Adrenal gland (tissue), 12 donors: Measurements from ENCODE around the gene DRC7. TPM values are rescaled to one million over a fixed set of nuclear protein-coding genes. Genes with fewer than 3 reads are reported as not detected.
A peak's percentile ranks its signal among the peaks of the same experiment; 100 is the strongest.

Experiments used
- DNase-seq, 7 donors: peaks; one replicate each; pipeline ENCODE4 v3.0.0-alpha.2; 2019 to 2020
- H3K27ac ChIP-seq, 5 donors: fragments of 200-600 bp; sonication (generic) in 4 of 5; 1 replicate in 3 of 5; 2 replicates in 2 of 5; pipeline versions ENCODE4 v1.5.1 to v1.8.0; 2016 to 2020; ENCODE audit warnings: mild to moderate bottlenecking in 1 of 5
- H3K27me3 ChIP-seq: fragments of 200-600 bp; 2 replicates; pipeline ENCODE4 v1.8.0; 2021
- H3K36me3 ChIP-seq, 2 donors: fragments of 200-600 bp; replicated peaks in 1 of 2; 1 replicate in 1 of 2; 2 replicates in 1 of 2; pipeline versions ENCODE4 v1.5.1 to v1.8.0; 2018 to 2022
- H3K4me1 ChIP-seq, 2 donors: fragments of 200-600 bp; replicated peaks in 1 of 2; 1 replicate in 1 of 2; 2 replicates in 1 of 2; pipeline versions ENCODE4 v1.5.1 to v1.8.0; 2018 to 2021
- H3K4me3 ChIP-seq, 4 donors: fragments of 200-600 bp; sonication (generic) in 3 of 4; one replicate each; pipeline ENCODE4 v1.5.1; 2016 to 2018
- H3K9me3 ChIP-seq, 3 donors: fragments of 200-600 bp; sonication (generic) in 1 of 3; replicated peaks in 1 of 3; 1 replicate in 2 of 3; 2 replicates in 1 of 3; pipeline versions ENCODE4 v1.5.1 to v1.8.0; 2016 to 2021
- POLR2A ChIP-seq, 2 donors: fragments of 450-650 bp; IDR thresholded peaks; one replicate each; pipeline ENCODE4 v1.6.1; 2017; ENCODE audit warnings: antibody characterized with exemption in 2 of 2, mild to moderate bottlenecking in 2 of 2, moderate library complexity in 1 of 2
- WGBS, 4 donors: extraction: QIAGEN DNeasy Blood & Tissue Kit in 2 of 4; methylation state at CpG; one replicate each; pipeline versions ENCODE4 v1.1.5 to v1.1.7; 2013 to 2017; 5-methylcytosine and 5-hydroxymethylcytosine counted together
- intact Hi-C, 2 donors: fragments of 100-400 bp; cut with DNase I; formaldehyde crosslinking; loops; one replicate each; pipeline versions ENCODE4 v1.14.1 to v1.15.0; 2022 to 2023
- polyA plus RNA-seq, 3 donors: library from polyadenylated mRNA; stranded (reverse); fragments of 200-250 nt in 2 of 3; fragments of 350-450 nt in 1 of 3; fragmentation: Illumina TruSeq in 1 of 3; extraction: RNeasy Lipid Tissue Mini Kit (QIAGEN cat#74804) in 1 of 3; gene quantifications; one replicate each; pipeline ENCODE4 v1.2.3, GENCODE V29; 2013 to 2014
- total RNA-seq, 9 donors: library from RNA; depleted of rRNA in 4 of 9; stranded (reverse); fragments of >200 nt in 4 of 9; fragments of 120-200 nt in 1 of 9; fragmentation: NEBNext Ultra II Directional in 1 of 9; extraction: Animal tissue kit (Norgen Biotek cat#: 25700) in 1 of 9; gene quantifications; one replicate each; pipeline versions ENCODE4 v1.1.0 to v1.2.4, GENCODE V29; 2013 to 2023
- TF ChIP-seq, protein P1 (sequence below), 6 experiments: fragments of 450-650 bp in 4 of 6; fragments of 200-600 bp in 2 of 6; sonication (generic) in 1 of 6; IDR thresholded peaks; 1 replicate in 5 of 6; 2 replicates in 1 of 6; pipeline versions ENCODE4 v1.5.1 to v1.8.0; 2016 to 2021; ENCODE audit warnings: antibody characterized with exemption in 6 of 6, mild to moderate bottlenecking in 2 of 6, moderate library complexity in 1 of 6
- donor health status: healthy with polysubstance abuse.
- donor health status: Bipolar disorder and iron deficiency.
- donor health status: DM: yes; HTN: yes; CAD: no.
- donor health status: DM: no; HTN: no; CAD: no.
- donor health status: DM: no; HTN: no; CAD: no.
- donor health status: DM: yes; HTN: yes; CAD: no.

The DRC7 gene
- total and polyA plus RNA-seq, 12 donors: 0.03 to 0.72 (median 0.33) TPM; not detected in 9

DNA sequence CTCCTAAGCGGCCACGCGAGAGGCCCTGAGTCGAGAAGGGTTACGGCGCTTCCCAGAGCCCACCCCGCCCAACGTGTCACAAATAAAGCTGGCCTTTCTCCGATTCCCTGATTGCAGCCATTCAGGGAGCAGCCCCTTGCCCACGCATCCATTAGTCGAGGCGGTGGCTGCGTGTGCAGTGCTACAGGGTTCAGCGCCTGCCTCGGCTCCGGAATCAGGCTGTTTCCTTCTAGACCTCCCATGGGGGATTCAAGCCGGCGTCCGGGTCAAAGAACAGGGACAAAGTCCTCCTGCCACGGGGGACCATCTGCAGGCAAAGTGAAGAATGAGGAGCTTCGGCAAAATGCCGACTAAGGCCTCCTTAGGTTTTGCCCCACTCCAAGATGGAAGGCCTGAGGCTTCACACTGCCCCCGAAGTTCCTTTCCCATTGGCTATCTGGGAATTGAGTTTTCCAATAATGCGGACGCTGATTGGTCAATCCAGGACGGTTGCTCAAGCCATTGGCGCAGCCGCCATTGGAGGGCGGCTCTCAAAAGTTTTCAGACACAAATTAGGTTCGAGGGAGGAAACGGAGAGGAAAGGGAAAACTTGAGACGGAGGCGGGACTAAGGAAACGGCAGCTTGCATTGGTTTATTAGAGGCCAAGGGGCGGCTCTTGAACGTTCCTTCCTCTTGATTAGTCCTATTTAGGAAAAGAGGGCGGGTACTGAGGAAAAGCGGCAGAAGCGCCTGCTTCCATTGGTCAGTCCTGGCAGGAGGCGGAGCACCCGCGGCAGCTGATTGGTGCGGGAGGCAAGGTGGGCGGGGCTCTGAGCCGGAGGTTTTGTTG lies 40.5 kb downstream of the DRC7 start:
- no peaks in the 10 kb centered on the region for H3K36me3 ChIP-seq
- peak; percentile 97 to 100 (median 99) for DNase-seq
- WGBS, 4 donors: 0 to 2% (median 1%) methylated on average over 30 to 45 of the region's 45 CpGs
- peak overlapping the region; percentile 58 to 82 (median 78) for H3K4me3 ChIP-seq
- peak overlapping the region in 4 of 5 donors; percentile 76 to 91 (median 88) for H3K27ac ChIP-seq
- intact Hi-C loops: no loop called here
- peak; percentile 17 to 75 for TF ChIP-seq POLR2A (IDR thresholded peaks at IDR 0.05)
- TF ChIP-seq, protein P1, sequence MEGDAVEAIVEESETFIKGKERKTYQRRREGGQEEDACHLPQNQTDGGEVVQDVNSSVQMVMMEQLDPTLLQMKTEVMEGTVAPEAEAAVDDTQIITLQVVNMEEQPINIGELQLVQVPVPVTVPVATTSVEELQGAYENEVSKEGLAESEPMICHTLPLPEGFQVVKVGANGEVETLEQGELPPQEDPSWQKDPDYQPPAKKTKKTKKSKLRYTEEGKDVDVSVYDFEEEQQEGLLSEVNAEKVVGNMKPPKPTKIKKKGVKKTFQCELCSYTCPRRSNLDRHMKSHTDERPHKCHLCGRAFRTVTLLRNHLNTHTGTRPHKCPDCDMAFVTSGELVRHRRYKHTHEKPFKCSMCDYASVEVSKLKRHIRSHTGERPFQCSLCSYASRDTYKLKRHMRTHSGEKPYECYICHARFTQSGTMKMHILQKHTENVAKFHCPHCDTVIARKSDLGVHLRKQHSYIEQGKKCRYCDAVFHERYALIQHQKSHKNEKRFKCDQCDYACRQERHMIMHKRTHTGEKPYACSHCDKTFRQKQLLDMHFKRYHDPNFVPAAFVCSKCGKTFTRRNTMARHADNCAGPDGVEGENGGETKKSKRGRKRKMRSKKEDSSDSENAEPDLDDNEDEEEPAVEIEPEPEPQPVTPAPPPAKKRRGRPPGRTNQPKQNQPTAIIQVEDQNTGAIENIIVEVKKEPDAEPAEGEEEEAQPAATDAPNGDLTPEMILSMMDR (IDR thresholded peaks at IDR 0.05): no peak
- H3K4me1 ChIP-seq: peaks cover 10 to 20% of the 10 kb centered on the region in 2 donors
- H3K9me3 ChIP-seq: no peaks in the 10 kb centered on the region
- H3K27me3 ChIP-seq: no peaks in the 10 kb centered on the region

DNA sequence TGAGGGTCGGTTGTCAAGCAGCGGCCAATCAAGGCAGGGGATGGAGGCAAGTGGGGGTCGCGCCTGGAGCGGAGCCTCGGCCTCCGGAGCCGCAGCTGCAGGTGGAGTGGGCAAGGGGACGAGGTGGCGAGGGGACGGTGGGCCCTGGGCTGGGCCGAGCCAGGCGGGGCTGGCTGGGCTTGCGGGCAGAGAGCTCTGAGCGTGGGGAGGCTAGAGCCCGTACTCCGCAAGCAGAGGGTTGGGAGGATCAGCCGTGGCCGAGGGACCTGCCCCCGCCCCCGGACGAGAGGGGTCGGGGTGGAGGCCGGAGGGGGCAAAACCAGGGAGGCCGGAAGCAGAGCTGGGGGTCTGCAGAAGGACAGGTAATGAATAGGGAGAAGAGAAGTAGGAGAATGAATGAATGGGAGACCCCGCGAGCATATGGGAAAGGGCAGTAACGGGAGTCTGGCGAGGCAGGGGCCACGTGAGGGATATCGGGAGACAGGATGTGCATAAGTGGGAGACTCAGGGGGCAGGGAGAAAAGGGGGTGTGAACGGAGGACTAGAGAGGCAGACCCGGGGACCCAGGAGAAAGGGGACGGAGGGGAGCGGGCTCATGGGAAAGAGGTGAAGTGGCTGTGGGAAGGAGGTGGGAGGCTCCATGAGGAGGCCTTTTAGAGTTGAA lies 41.3 kb downstream of the DRC7 start, which contains the start of gene KATNB1:
TSS of gene KATNB1 (plus strand) at position 16 of the 664 bp plus-strand sequence. CDS start 1,474 bp downstream, outside the sequence.
- peak within 1 kb of the TSS in 4 of 5 donors; percentile 76 to 91 (median 88) for H3K27ac ChIP-seq
- no peaks in the 10 kb centered on the region for H3K36me3 ChIP-seq
- peak within 1 kb of the TSS; percentile 58 to 82 (median 78) for H3K4me3 ChIP-seq
- peak in 2 of 7 donors; percentile 36 to 63 for DNase-seq
- intact Hi-C loops: no loop called here
- H3K4me1 ChIP-seq: peaks cover 10 to 20% of the 10 kb centered on the region in 2 donors
- H3K27me3 ChIP-seq: no peaks in the 10 kb centered on the region
- WGBS, 4 donors: 0 to 1% (median 1%) methylated on average over 29 to 35 of the region's 35 CpGs
- TF ChIP-seq POLR2A (IDR thresholded peaks at IDR 0.05): no peak
- TF ChIP-seq, protein P1 (IDR thresholded peaks at IDR 0.05): no peak
- no peaks in the 10 kb centered on the region for H3K9me3 ChIP-seq

DNA sequence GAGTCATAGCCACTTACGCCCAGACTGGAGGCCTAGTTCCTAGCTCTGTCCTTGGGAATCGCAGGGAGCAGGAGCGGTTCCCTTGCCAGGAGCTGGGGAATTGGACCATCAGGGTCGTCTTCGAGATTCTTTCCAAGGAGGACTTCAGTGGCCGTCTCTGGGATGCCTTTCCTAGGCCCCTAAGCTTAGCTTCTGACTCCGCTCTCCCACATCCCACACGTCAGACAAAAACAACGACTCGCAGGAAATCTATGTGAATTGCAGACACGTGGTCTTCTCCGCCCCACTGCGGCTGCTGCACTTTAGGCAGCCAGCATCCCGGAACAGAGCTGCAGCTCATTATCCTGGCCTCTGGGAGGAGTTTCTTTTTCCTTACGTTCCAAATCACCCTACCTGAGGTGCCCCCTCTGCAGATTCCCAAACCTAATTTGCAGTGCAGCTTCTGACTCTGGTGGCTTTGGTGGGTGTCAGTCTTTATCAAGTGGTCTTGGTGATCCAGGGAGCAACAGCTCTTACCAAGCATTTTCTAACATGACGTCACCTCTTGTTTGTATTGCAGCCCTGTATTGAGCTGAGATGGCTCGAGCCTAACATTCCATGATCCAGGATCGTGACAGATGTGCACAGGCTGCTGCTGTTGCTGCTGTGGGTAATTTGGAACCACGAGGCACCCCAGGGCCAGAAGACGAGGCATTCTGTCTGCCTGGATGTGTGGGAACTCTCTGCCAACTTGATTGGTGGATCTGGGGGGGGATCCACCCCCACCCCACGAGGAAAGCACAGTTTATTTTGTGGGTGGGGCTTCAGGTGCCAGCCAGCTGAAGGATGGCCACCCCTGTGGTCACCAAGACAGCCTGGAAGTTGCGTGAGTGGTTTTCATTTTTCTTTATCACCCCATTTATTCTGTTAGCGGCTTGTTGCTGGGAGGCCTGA lies 42.1 kb downstream of the DRC7 start:
- intact Hi-C loops: no loop called here
- peak in 5 of 7 donors; percentile 45 to 69 (median 62) for DNase-seq
- peaks cover 10 to 20% of the 10 kb centered on the region in 2 donors for H3K4me1 ChIP-seq
- H3K9me3 ChIP-seq: no peaks in the 10 kb centered on the region
- H3K4me3 ChIP-seq: peak overlapping the region in 2 of 4 donors; percentile 69
- TF ChIP-seq POLR2A (IDR thresholded peaks at IDR 0.05): no peak
- TF ChIP-seq, protein P1 (IDR thresholded peaks at IDR 0.05): peak in 2 of 6 experiments; percentile 18 to 34
- peak overlapping the region in 4 of 5 donors; percentile 4 to 61 (median 33) for H3K27ac ChIP-seq
- H3K36me3 ChIP-seq: no peaks in the 10 kb centered on the region
- 13 to 30% (median 17%) methylated on average over 10 to 23 of the region's 23 CpGs for WGBS, 4 donors
- no peaks in the 10 kb centered on the region for H3K27me3 ChIP-seq
